ENCODE results near the gene WSCD2.
A peak's percentile ranks its signal among the peaks of the same experiment; 100 is the strongest.

WSCD2 gene

DNA sequence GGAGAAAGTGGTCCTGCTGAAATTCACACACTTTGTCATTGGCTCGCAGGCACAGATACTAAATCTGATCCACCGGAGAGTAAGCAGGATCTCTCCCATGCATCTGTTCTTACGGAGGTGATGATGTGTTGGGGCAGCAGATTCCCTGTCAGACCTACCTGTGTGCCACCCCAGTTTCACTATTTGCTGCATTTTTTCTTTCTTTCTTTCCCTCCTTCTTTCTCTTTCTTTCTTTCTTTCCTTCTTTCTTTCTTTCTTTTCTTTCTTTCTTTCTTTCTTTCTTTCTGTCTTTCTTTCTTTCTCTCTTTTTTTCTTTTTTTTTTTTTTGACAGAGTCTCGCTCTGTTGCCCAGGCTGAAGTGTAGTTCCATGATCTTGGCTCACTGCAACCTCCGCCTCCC, 37.4 kb downstream of the WSCD2 start:
- no peak for DNase-seq (ENCODE audit: low read depth)

DNA sequence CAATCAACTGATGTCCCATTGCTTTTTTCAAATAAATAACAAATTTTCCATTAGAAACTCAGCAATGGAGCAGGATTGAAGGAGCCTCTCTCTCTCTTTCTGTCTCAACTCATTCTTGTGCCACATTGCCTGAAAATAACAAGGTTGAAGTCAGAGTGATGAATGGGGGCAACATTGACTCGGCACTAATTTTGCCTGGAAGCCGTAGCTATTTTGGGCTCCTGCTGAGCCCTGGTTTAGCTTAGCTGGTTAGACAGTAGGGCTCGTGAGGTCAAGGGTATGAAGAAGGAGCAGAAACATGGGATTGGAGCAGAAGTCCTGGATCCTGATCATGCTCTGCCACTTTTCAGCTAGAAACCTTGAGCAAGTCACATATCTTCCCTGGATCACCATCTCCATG, 38.9 kb downstream of the WSCD2 start:
- no peak for DNase-seq (ENCODE audit: low read depth)

DNA sequence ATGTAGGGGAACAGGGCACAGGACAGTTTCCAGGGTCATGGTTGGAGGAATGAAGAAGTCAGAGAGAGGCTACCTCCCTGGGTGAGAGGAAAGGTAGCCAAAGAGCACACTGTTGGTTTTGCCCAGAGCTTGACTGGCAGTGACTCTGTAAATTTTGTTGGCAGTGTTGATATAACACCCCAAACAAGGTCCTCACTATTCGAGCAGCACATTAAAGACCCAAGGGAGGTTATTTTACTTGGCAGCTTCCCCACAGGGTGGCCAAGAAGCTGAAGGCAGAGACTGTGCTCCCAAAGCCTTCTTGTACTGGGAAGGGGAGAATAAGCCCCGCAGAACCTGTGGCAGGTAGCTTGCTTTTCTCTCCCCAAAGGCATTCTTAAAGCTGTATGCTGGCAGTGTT, 40.6 kb downstream of the WSCD2 start:
- no peak for DNase-seq (ENCODE audit: low read depth)

DNA sequence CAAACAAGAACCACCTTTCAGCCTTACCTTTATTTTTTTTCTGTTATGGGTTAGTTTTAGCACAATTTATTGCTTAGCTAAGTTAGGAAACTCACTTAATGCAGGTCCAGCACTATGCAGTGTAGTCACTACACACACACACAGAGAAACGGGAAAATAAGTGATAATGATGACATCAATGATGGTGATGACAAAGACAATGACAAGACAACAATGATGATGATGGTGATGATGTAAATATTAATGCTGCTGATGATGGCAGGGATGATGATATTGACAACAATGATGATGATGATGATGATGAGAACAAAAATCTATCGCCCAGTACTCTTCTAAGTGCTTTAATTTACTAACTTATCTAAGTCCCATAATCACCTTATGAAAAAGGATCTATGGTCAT, 41.1 kb downstream of the WSCD2 start:
- DNase-seq (ENCODE audit: low read depth) = no peak

DNA sequence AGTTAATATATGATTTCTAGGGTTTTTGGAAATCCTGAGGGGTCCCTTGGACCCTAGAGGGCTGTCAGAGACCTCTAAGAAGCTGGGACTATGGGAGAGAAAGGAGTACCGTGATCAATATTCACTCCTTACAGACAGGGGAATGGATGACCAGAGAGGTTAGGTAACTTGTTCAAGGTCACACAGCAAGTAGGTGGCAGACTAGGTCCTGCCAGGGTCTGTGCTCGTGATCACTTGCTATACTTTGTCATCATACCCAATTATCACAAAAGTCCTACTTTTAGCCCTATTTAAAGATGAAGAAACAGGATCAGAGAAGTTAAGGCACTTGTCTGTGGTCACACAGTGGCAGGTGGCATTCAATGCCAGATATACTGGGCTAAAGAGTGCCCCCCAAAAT, 42.9 kb downstream of the WSCD2 start:
- no peak for DNase-seq (ENCODE audit: low read depth)

DNA sequence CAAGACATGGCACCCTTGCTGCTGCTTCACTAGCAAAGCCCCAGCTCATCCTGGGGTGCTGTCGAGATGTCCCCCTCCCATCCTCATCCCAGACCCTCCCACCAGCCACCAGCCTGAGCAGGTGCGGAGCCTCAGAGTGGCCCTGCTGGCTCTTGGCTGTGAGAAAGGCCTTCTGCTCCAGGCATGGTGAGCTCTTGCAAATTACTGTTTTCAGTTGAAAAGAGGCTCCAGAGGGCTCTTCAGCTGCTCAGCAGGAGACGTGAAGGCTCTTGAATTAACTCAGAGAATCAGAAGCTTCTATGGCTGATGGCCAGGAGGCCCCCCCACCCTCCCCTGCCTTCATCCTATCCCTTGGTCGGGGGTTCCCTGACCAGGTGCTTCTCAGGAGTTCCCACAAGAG, 44.1 kb downstream of the WSCD2 start:
- DNase-seq (ENCODE audit: low read depth) = no peak

DNA sequence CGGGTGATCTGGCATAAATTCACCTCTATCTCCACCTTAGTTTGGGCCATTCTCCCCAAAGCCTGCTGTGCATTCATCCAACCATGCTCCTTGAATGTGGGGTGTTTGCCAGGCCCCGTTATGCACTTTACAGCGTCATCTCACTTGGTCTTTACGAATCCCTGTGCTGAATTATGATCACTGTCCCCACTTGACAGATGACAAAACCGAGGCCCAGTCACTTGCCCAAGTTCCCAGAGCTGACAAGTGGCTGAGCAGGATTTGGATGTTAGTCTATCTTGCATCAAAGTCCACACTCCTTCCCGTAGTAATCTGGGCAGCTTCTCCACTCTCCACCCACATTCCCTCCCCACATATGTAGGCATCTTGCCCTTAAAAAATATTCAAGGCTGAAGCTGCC, 44.8 kb downstream of the WSCD2 start:
- no peak for DNase-seq (ENCODE audit: low read depth)

DNA sequence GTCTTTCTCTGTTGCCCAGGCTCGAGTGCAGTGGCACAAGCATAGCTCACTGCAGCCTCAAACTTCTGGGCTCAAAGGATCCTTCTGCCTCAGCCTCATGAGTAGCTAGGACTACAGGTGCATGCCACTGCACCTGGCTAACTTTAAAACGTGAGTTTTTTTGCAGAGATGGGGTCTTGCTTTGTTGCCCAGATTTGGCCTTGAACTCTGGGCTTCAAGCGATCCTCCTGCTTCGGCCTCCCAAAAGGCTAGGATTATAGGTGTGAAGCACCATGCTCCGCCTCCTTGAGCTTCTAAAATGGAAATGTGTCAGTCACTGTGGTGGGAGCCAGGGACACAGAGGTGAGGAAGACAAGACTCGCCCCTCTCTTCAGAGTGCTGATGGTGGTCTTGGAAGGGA, 45.6 kb downstream of the WSCD2 start:
- DNase-seq (ENCODE audit: low read depth) = no peak

DNA sequence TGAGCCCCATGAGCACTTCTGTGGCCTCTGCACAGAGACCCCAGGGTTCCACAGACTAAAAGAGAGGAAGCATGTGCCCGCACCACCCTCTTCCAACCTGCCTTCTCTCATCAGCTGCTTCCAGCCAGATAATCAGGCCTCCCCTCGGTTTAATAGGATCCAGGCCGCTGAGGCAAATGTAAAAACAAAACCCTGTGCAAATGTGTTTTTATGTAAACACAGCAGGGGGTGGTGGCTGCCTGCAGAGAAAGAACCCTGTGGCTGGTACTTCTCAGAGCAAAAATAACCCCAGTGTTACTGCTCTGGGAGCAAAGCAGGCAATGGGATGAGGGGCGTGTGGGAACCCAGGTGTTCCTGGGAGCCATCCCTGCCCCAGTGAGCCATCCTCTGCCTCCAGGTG, 46.2 kb downstream of the WSCD2 start:
- no peak for DNase-seq (ENCODE audit: low read depth)

DNA sequence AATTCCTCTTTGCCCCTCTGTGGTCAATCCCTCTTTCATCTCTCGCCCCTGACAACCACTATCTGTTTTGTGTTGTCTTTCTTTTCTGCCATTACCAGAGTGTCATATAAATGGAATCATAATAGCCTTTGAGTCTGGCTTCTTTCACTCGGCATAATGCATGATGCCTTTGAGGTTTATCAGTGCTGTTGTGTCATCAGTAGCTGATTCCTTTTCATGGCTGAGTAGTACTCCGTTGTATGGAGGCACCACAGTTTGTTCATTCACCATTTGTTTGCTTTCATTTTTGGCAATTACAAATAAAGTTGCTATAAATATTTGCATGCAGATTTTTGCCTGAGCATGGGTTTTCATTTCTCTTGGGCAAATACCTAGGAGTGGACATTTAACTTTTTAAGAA, 47.2 kb downstream of the WSCD2 start:
- DNase-seq (ENCODE audit: low read depth) = no peak

DNA sequence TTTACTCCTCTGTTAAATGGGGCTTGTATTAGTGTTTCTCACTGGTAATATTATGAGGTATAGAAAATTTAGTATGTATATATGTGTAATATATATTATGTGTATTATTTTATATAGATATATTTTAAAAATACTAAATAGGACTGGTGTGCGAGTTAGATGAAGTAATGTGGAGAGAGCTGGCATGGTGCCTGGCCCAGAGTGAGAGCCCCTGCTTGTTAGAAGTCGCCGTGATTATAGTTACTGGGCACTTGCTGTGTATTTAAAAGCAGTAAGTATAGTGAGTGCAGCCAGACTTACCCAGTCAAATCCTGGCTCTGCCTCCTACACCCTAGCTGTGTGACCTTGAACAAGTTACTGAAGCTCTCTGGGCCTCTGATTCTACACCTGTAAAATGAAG, 48.0 kb downstream of the WSCD2 start:
- no peak for DNase-seq (ENCODE audit: low read depth)

DNA sequence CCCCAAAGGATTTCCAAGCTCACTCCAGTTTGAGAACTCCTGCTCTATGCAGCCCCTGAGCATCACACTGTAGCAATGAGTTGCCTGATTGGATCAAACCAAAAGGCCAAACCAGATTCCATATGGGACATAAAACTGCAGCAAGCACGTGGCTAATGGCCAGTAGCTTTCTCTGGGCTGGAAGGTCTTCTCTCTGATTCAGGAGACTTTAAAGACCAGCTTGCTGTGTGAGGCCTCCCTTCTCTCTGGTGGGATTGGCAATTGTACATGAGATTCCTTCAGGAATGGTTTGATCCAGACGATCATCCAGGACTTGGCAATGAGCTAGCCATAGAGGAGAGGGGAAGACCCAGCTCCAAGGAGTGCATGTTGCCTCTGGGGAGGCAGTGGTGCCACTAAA, 50.2 kb downstream of the WSCD2 start:
- no peak for DNase-seq (ENCODE audit: low read depth)

DNA sequence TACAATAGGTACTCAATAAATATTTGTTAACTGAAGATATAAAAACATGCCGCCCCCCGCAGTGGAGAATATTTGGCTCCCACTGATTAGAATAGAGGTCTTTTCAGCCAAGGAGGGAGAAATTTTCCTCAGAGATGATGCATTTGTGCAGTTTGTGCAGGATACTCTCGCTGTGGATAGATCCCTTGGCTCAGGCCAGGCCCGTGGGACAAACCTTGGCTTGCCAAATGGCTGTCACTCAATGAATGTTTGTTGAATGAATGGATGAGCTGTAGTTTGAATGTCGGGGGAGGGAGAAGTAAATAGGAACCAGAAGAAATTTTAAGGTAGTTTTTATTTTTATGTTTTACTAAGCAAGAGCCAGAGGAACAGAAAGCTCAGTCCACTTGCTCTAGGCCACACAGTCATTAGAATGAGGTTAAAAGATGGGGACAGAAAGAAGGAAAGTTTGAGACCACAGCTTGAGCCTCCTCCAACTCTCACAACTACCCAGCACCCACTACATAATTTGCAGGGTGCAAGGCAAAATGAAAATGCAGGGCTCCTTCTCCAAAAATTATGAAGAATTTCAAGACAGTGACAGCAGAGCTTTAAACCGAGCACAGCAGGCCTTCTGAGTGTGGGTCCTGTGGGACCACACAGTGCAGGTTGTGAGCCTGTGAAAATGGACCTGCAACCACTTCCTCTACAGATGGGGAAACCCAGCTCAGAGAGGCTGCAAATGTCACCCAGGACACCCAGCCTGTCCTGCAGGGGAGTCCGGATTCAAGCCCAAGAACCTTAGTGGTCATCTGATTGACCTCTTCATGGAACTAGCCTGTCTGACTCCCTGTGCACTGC, 51.4 kb downstream of the WSCD2 start:
- no peak for DNase-seq (ENCODE audit: low read depth)

DNA sequence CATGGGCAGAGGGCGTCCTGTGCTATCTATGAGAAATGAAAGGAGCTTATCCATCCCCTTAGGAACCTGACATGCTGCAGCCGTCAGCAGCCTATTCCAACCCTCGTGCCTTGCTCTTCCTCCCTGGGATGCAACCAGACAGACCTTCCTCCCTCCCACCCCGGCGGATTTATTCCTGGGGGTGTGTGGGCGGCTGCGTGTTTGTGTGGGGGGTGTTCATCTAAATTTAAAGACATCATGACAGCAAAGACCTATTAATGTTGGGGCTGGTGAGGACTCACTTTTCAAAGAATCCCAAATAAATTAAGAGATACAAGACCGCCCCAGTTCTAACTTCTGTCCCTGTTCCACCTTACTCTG, 52.0 kb downstream of the WSCD2 start:
- DNase-seq (ENCODE audit: low read depth) = no peak

DNA sequence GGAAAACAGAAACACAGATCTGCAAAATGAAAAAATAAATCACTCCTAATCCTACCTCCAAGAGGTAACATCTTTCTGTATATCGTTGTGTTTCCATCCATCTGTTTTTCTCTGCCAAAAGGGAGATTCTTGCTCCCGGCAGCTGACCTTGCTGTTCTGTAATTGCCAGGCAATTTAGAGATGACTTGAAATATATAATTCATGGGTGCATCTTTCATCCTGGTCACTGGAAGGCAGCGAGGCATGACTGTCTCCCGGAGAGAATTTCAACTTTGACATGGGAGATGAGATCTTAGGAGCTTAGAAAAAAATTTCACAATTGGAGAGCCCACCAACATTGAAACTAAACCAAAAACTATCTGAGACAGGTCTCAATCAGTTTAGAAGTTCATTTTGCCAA, 53.0 kb downstream of the WSCD2 start:
- DNase-seq (ENCODE audit: low read depth) = no peak

DNA sequence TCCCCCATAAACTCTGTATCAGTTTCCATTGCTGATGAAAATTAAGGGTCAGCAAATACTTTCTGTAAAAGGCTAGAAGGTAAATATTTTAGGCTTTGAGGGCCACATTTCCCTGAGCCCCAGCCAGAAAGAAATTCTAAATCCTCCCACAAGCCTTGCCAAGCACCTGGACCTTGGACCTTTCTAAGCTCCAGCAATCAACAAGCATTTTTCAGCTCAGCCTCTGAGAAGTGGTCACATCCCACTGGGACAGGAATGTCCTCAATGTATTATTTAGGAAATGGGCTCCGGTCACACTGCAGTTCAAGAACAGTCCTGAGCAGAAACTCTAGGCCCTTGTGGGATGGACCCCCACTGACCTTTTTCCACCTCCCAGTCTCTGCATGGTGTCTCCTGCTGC, 55.9 kb downstream of the WSCD2 start:
- no peak for DNase-seq (ENCODE audit: low read depth)

DNA sequence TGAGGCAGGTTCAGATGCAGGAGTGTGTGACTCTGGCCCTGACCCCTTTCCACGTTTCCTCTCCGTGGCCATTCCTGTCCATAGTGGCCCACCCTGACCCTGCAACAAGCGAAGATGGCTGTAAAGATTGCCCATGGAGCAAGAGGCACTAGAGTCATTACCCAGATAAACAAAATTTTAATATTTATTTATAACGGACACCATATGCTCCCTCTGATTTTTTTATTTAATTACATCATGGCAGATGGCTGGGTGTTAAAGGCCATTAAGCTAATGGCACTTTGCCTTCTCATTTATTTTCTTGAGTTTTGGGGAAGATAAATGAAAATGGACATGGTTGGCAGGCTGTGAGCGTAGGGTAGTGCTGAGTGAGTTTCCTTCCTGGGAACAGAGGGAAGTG, 58.7 kb downstream of the WSCD2 start:
- DNase-seq (ENCODE audit: low read depth) = no peak

DNA sequence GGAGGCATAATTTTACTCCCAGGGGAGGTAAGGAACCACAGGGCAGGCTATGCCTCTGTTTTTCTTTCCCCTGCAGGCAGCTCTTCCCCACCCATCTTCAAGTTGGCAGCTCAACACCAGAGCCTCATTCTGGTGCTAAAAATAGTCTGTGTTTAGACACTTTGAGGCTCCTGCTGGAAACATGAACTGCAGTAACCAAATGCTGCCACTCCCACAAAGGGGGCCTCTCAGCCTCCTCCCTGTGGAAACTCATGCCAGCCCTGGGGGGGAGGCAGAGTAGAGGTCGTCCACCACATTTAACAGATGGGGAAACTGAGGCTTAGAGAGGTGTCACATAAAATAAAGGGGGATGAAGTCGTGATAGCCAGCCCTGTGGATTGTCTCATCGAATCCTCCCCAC, 61.4 kb downstream of the WSCD2 start:
- no peak for DNase-seq (ENCODE audit: low read depth)

DNA sequence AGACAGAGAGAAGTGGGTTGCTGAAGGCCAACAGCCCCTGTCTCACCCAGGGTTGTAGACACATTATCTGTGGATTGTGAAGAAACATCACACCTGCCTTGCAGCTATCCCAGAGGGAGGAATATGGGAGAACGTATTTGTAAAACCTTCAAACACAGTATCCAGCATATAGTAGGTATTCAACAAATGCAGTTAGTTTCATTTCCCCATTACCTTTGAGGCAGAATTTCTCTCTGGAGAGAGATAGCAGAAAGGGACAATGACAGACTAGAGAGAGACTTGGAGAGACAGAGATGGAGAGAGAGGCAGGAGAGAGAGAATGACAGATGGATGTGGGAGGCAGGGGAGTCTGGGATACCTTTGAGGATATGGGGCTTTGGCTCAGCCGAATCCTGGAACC, 62.0 kb downstream of the WSCD2 start:
- DNase-seq (ENCODE audit: low read depth) = no peak

DNA sequence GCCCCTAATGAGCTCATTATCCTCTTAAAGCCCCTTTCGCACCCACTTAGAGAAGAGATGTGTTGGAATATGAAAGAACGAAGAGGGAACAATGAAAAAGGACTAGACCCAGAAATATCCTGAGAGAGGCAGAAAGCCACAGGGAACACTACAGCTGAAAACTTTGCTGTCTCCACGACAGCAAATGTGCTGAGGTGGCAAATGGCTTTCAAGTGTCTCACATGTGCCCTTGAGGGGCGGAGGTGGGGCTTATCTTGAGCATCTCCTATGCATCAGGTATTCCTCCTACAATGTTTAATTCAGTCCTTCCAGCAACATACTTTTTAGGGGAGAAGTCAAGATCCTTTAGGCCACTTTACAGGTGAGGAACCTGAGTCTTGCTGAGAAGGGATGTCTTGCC, 62.9 kb downstream of the WSCD2 start:
- no peak for DNase-seq (ENCODE audit: low read depth)

DNA sequence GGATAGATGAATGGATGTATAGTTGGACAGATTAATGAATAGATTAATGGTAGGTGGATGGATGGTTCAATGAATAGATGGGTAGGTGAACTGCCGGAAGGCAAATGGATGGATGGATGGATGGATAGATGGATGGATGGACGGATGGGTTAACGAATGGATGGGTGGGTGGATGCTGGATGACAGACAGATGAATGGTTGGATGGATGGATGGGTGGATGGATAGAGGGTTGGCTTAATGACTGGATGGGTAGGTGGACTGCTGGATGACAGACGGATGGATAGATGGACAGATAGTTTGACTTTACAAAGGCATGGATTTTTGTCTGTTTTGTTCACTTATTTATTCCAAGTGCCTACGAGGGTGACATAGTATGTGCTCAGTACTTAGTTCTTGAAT, 64.4 kb downstream of the WSCD2 start:
- DNase-seq (ENCODE audit: low read depth) = no peak

DNA sequence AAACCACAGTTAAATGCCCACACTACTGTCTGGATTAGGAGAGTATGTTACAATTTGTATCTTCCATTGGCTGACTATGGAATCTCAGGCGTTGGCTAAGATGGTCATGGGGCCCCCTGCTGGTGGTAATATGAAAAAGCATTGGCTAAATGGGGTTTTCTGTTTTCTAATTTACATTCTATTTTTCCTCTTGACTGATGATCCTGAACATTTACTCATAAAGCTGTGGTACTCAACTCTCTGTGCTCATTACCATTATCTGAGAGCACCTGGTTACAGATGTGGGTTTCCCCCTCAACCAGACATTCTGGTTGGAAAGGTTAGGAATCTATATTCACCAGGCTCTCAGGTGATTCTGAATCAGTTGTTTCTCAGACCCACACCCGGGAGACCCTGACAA, 64.8 kb downstream of the WSCD2 start:
- DNase-seq (ENCODE audit: low read depth) = peak; percentile 0

DNA sequence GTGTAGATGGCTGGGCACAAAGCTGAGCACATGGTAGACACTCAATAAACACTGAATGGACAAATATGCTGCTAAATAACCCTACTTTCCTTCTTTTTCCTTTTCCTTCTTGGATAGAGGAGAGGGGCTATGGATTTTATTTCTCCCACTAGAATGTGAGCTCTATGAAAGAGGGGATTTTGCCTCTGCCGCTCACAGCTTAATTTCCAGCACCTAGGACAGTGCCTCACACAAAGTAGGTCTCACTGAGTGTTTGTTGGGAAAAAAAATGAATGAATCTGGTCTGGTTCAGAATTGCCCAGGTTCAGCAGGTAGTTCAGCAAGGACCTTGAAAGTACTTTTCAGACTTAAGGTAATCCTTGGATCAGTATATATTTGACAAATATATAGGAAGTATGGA, 65.5 kb downstream of the WSCD2 start:
- no peak for DNase-seq (ENCODE audit: low read depth)

DNA sequence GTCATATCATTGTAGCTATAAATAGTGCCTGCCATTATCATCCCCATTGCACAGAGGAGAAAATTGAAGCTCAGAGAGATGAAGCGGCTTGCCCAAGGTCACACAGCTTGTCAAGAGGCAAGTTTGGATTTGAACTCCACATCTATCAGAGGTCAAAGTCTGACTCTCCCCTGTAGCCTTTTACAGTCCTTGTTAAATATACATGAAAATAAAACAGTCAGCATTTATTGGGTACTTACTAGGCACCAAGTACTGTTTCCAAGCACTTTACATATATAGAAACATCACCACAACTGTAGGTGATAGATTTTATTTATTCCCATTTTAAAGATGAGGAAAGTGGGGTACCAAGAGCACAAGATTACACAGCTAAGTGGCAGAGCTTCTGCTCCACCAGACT, 67.2 kb downstream of the WSCD2 start:
- DNase-seq (ENCODE audit: low read depth) = no peak

DNA sequence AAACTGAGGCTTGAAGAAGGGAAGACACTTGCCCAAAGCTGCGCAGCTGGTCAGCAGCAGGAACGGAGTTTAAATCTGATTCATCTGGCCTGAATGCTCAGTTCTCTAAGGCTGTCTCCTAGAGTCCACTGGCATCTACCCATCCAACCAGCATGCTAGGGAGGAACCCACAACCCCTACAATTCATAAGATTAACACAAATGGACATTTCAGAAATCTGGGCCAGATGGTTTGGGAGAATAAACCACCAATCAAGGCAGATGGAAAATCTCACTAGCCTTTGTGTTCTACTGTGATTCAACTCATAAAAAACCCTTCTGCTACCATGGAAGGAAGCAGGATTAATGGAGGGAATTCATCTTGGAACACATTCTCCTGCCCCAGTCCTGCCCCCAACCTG, 67.8 kb downstream of the WSCD2 start:
- no peak for DNase-seq (ENCODE audit: low read depth)
